ENCODE measurements around the gene DIS3L2. TPM values are rescaled to one million over a fixed set of nuclear protein-coding genes. Genes with fewer than 3 reads are reported as not detected.

Gene DIS3L2
- total and polyA plus RNA-seq, 4 donors: 10.6 to 40.0 (median 21.8) TPM

GRCh38 chr2:232338759-232339106, 377.2 kb downstream of the DIS3L2 start:
- no peak for ATAC-seq (ENCODE audit: low FRiP score)
- Histone ChIP-seq H3K27me3 (ENCODE audit: control insufficient read depth in 1 of 2, insufficient read depth in 2 of 2, low read length in 1 of 2) (no peaks in the 10 kb centered on the region), H3K9me3 (ENCODE audit: control insufficient read depth, low read length) (peaks cover 6% of the 10 kb centered on the region), H3K27ac (ENCODE audit: low read depth in 1 of 2, low read length in 2 of 2) (no peak overlapping the region), H3K36me3 (ENCODE audit: control insufficient read depth in 1 of 2, insufficient read depth in 2 of 2, low read length in 1 of 2) (no peaks in the 10 kb centered on the region), H3K4me1 (ENCODE audit: control insufficient read depth in 1 of 2, insufficient read depth in 2 of 2, low read length in 2 of 2) (no peaks in the 10 kb centered on the region), H3K4me3 (ENCODE audit: low read length in 2 of 2) (no peak overlapping the region)
- 90 to 96% methylated on average over 7 of the region's 7 CpGs for WGBS, 2 donors
- peak in 1 of 2 donors; percentile 19 for DNase-seq
- intact Hi-C loops (cut with DNase I): no loop called here

DNA sequence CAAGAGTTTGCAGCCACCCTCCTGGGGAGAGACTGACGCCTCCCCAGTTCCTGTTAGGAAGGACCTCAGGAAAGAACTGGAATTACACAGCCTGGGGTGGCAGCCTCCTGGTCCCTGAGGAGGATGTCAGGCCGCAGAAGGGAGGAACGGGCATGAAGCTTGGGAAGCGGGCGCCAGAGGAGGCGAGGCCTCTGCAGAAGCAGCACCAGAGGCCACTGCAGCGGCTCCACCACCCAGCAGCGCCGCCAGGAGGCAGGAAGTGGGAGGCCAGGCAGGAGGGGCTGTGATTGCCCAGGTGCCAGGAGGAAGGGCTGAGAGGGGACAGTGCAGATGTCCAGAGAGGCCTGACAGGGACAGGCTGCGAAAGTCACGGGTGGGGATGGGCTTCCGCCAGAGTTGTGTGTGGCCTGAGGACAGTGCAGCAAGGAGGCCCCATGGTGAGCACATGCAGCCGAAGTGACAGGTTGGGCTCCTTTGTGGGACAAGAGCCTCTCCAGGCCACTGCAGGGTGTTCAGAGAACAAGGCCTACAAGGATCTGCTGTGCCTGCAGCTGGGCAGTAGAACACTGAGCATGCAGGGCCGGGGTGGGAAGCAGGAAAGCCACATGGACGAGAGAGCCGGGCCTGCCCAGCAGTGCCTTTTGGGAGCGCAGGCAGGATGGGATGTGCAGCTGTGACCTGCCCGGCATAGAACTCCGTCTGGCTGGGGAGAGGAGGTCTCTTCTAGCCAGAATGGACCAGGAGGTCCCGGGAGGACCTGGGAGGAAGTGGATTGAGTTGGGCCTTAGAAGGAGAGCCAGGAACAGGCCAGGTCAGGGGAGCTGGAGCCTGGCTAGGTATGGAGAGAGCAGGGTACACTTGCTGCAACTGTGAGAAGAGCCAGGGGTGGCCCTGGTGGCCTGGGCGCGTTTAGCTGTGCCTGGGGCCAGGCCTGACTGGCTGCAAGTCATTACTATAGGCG, 377.9 kb downstream of the DIS3L2 start:
- DNase-seq: peak; percentile 44 to 68
- intact Hi-C loops (cut with DNase I): no loop called here
- Histone ChIP-seq H3K36me3 (ENCODE audit: control insufficient read depth in 1 of 2, insufficient read depth in 2 of 2, low read length in 1 of 2) (no peaks in the 10 kb centered on the region), H3K9me3 (ENCODE audit: control insufficient read depth, low read length) (peaks cover 8% of the 10 kb centered on the region), H3K27me3 (ENCODE audit: control insufficient read depth in 1 of 2, insufficient read depth in 2 of 2, low read length in 1 of 2) (no peaks in the 10 kb centered on the region), H3K4me3 (ENCODE audit: low read length in 2 of 2) (no peak overlapping the region), H3K27ac (ENCODE audit: low read depth in 1 of 2, low read length in 2 of 2) (no peak overlapping the region), H3K4me1 (ENCODE audit: control insufficient read depth in 1 of 2, insufficient read depth in 2 of 2, low read length in 2 of 2) (no peaks in the 10 kb centered on the region)
- WGBS, 2 donors: 87 to 88% methylated on average over 23 of the region's 23 CpGs
- no peak for ATAC-seq (ENCODE audit: low FRiP score)

DNA sequence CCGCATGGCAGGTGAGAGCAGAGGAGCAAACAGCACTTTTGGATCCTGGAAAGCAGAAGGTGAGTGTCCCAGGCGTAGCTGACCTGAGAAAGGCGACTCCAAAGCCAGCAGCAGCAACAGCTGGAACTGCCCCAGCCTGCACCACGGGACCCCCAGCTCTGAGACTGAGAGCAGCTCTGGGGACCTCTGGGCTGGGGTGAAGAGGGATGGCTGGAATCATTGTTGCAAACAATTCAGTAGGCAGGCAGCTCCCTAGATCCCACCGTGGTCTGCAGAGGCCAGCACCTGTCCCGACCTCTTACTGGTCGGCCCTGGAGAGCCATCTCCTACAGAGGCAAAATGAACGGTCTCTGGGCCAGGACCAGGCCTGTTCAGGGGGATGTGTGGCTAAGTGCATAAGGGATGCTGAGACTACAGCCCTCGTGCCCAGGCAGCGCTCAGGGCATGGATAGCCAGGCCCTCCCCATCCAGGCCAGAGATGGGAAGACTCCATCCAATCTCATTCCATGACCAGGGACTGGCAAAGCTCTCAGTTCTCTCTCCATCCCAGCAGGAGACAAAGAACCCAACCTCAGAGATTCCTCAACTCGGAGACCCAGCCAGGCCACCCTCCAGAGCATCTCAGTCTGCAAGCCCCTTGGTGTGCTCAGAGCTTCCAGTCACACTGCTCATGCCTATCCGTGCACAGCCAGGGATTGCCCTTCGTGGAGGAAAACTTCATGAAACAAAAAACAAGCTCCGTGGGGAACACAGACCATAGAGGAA, 378.8 kb downstream of the DIS3L2 start:
- Histone ChIP-seq H3K27ac (ENCODE audit: low read depth in 1 of 2, low read length in 2 of 2) (no peak overlapping the region), H3K9me3 (ENCODE audit: control insufficient read depth, low read length) (peaks cover 8% of the 10 kb centered on the region), H3K27me3 (ENCODE audit: control insufficient read depth in 1 of 2, insufficient read depth in 2 of 2, low read length in 1 of 2) (no peaks in the 10 kb centered on the region), H3K36me3 (ENCODE audit: control insufficient read depth in 1 of 2, insufficient read depth in 2 of 2, low read length in 1 of 2) (no peaks in the 10 kb centered on the region), H3K4me1 (ENCODE audit: control insufficient read depth in 1 of 2, insufficient read depth in 2 of 2, low read length in 2 of 2) (no peaks in the 10 kb centered on the region), H3K4me3 (ENCODE audit: low read length in 2 of 2) (no peak overlapping the region)
- ATAC-seq (ENCODE audit: low FRiP score): no peak
- WGBS, 2 donors: 87 to 90% methylated on average over 14 of the region's 14 CpGs
- intact Hi-C loops (cut with DNase I): no loop called here
- DNase-seq: peak; percentile 27 to 51

- H3K9me3 ChIP-seq (ENCODE audit: control insufficient read depth, low read length): peaks cover 8% of the 10 kb centered on the region
- DNase-seq: peak in 1 of 2 donors; percentile 11
- intact Hi-C loops (cut with DNase I): no loop called here
These were observed 379.7 kb downstream of the DIS3L2 start for GRCh38 chr2:232341061-232341738.

DNA sequence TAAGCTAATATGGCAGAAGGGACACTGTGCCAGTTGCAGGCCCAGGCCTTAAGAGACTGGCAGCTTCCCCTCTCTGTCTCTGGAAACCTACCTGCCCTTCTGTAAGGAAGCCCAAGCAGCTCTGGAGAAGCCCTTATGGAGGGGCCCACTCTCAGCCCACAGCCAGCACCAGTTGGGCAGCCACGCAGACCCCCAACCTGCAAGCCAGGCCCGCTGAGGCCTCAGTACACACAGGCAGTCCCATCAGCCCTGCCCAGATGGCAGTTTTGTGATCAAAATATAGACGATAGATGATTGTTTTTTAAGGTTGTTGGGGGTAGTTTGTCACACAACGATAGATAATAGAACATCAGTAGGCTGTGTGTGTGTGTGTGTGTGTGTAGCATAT, 380.2 kb downstream of the DIS3L2 start:
- H3K27ac ChIP-seq (ENCODE audit: low read depth in 1 of 2, low read length in 2 of 2): no peak overlapping the region
- peaks cover 8% of the 10 kb centered on the region for H3K9me3 ChIP-seq (ENCODE audit: control insufficient read depth, low read length)
- H3K4me1 ChIP-seq (ENCODE audit: control insufficient read depth in 1 of 2, insufficient read depth in 2 of 2, low read length in 2 of 2): no peaks in the 10 kb centered on the region
- H3K4me3 ChIP-seq (ENCODE audit: low read length in 2 of 2): no peak overlapping the region
- intact Hi-C loops (cut with DNase I): no loop called here
- 95 to 97% methylated on average over 4 of the region's 4 CpGs for WGBS, 2 donors
- H3K27me3 ChIP-seq (ENCODE audit: control insufficient read depth in 1 of 2, insufficient read depth in 2 of 2, low read length in 1 of 2): no peaks in the 10 kb centered on the region
- no peak for ATAC-seq (ENCODE audit: low FRiP score)
- peak in 1 of 2 donors; percentile 51 for DNase-seq
- H3K36me3 ChIP-seq (ENCODE audit: control insufficient read depth in 1 of 2, insufficient read depth in 2 of 2, low read length in 1 of 2): no peaks in the 10 kb centered on the region

More at GRCh38 chr2:232341061-232341738, 379.7 kb downstream of the DIS3L2 start:
- Histone ChIP-seq H3K27me3 (ENCODE audit: control insufficient read depth in 1 of 2, insufficient read depth in 2 of 2, low read length in 1 of 2) (no peaks in the 10 kb centered on the region), H3K27ac (ENCODE audit: low read depth in 1 of 2, low read length in 2 of 2) (no peak overlapping the region), H3K4me1 (ENCODE audit: control insufficient read depth in 1 of 2, insufficient read depth in 2 of 2, low read length in 2 of 2) (no peaks in the 10 kb centered on the region), H3K36me3 (ENCODE audit: control insufficient read depth in 1 of 2, insufficient read depth in 2 of 2, low read length in 1 of 2) (no peaks in the 10 kb centered on the region), H3K4me3 (ENCODE audit: low read length in 2 of 2) (no peak overlapping the region)
- no peak for ATAC-seq (ENCODE audit: low FRiP score)
- 89% methylated on average over 17 of the region's 17 CpGs for WGBS, 2 donors

DNA sequence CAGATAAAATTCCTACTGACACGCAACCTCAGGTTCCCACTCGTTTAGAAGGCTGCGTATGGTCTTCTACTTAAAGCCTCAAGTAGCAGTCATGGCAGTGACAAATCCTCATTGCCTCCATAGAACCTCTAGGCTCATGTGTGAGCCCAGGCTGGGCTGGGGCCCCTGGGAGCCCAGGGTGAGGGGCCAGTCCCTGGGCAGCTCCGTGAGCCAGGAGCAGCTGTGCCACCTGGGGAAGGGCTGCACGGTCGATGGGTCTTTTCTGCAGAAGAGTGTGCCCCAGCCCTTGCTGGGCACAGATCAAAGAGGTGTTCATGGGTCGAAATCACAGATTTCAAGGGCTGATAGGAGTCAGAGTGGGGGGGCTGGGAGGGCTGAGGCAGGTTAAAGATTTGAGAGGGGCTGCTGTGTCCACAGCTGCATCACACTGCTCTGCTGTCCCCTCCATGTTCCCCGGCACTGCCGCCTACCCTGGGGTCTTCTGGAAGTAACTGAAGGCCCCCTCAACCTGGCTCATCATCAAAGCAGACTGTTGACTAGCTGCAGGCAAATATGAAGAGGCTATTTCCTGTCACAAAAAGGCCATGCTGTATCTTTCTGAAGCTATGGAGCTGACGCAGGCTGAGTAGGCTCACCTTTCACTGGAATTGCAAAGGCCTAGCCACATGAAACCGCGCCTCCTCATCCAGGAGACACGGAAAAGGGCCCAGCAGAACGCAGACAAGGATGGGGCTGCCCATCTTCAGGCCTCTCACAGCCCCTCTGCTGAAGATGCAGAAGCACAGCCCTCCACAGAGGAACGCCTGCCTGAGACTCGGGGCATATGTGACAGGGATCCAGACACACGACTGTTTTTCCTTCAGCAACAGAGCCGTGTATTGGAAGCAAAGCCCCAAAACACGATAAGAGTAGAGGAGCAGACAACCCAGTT, 381.4 kb downstream of the DIS3L2 start:
- Histone ChIP-seq H3K4me1 (ENCODE audit: control insufficient read depth in 1 of 2, insufficient read depth in 2 of 2, low read length in 2 of 2) (no peaks in the 10 kb centered on the region), H3K9me3 (ENCODE audit: control insufficient read depth, low read length) (peaks cover 8% of the 10 kb centered on the region), H3K27me3 (ENCODE audit: control insufficient read depth in 1 of 2, insufficient read depth in 2 of 2, low read length in 1 of 2) (no peaks in the 10 kb centered on the region), H3K27ac (ENCODE audit: low read depth in 1 of 2, low read length in 2 of 2) (no peak overlapping the region), H3K4me3 (ENCODE audit: low read length in 2 of 2) (no peak overlapping the region), H3K36me3 (ENCODE audit: control insufficient read depth in 1 of 2, insufficient read depth in 2 of 2, low read length in 1 of 2) (no peaks in the 10 kb centered on the region)
- DNase-seq (peak; percentile 26 to 44), ATAC-seq (ENCODE audit: low FRiP score) (no peak)
- intact Hi-C loops (cut with DNase I): no loop called here
- WGBS, 2 donors: 72 to 74% methylated on average over 19 of the region's 19 CpGs

DNA sequence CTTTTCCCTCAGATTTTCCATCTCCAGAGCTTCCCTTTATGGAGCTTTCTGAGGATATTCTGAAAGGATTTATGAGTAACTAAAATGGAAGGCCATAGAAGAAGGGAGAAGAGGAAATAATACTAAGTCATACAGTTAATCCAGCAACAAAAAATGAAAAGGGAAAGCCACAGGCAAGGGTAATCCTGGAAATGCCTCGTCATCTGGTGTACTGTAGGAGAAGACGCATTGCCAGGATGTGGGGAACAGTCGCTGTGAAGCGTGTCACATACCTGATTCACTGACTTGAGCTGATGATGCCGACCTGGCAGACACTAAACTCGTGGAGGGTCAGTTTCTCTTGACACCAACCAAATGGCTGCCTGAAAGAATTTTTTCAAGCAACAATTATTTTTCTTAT, 382.3 kb downstream of the DIS3L2 start:
- Histone ChIP-seq H3K36me3 (ENCODE audit: control insufficient read depth in 1 of 2, insufficient read depth in 2 of 2, low read length in 1 of 2) (no peaks in the 10 kb centered on the region), H3K9me3 (ENCODE audit: control insufficient read depth, low read length) (peaks cover 10% of the 10 kb centered on the region), H3K4me3 (ENCODE audit: low read length in 2 of 2) (no peak overlapping the region), H3K27ac (ENCODE audit: low read depth in 1 of 2, low read length in 2 of 2) (no peak overlapping the region), H3K27me3 (ENCODE audit: control insufficient read depth in 1 of 2, insufficient read depth in 2 of 2, low read length in 1 of 2) (no peaks in the 10 kb centered on the region), H3K4me1 (ENCODE audit: control insufficient read depth in 1 of 2, insufficient read depth in 2 of 2, low read length in 2 of 2) (no peaks in the 10 kb centered on the region)
- WGBS, 2 donors: 70 to 77% methylated on average over 6 of the region's 6 CpGs
- intact Hi-C loops (cut with DNase I): no loop called here
- no peak for ATAC-seq (ENCODE audit: low FRiP score)
- DNase-seq: peak in 1 of 2 donors; percentile 11

DNA sequence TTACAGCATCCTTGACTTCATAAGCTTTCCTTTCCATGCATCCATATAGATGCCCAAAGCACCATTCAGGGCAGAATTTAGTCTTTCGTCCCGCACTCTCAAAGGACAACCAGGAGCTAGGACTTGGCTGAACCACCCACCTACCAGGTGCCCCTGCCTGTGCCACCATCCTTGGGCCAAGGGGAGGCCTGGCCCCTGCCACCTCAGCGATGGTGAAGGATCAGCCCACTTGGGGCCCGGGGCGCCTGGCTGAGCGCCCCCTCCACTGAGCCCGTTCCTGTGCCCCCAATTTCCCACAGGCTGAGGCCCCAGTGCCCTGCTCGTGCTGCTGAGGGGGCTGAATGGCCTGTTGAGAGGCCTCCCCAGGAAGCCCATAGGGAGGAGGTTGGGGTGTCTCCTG, 383.7 kb downstream of the DIS3L2 start:
- no peaks in the 10 kb centered on the region for H3K4me1 ChIP-seq (ENCODE audit: control insufficient read depth in 1 of 2, insufficient read depth in 2 of 2, low read length in 2 of 2)
- DNase-seq (peak; percentile 21 to 27), ATAC-seq (ENCODE audit: low FRiP score) (peak; percentile 11)
- no peak overlapping the region for H3K4me3 ChIP-seq (ENCODE audit: low read length in 2 of 2)
- H3K27ac ChIP-seq (ENCODE audit: low read depth in 1 of 2, low read length in 2 of 2): no peak overlapping the region
- H3K9me3 ChIP-seq (ENCODE audit: control insufficient read depth, low read length): peaks cover 7% of the 10 kb centered on the region
- WGBS, 2 donors: 92 to 93% methylated on average over 8 of the region's 8 CpGs
- no peaks in the 10 kb centered on the region for H3K27me3 ChIP-seq (ENCODE audit: control insufficient read depth in 1 of 2, insufficient read depth in 2 of 2, low read length in 1 of 2)
- intact Hi-C loops (cut with DNase I): no loop called here
- H3K36me3 ChIP-seq (ENCODE audit: control insufficient read depth in 1 of 2, insufficient read depth in 2 of 2, low read length in 1 of 2): no peaks in the 10 kb centered on the region

Measured in aorta (tissue), 5 donors.